ENCODE measurements around the gene ABR. TPM values are rescaled to one million over a fixed set of nuclear protein-coding genes. Genes with fewer than 3 reads are reported as not detected.

The ABR gene
- total and polyA plus RNA-seq, 2 of the 13 experiments (the other 11 are each of a cell fraction or from before 2014, with no cell fraction given) = 12.4 to 40.4 TPM

DNA sequence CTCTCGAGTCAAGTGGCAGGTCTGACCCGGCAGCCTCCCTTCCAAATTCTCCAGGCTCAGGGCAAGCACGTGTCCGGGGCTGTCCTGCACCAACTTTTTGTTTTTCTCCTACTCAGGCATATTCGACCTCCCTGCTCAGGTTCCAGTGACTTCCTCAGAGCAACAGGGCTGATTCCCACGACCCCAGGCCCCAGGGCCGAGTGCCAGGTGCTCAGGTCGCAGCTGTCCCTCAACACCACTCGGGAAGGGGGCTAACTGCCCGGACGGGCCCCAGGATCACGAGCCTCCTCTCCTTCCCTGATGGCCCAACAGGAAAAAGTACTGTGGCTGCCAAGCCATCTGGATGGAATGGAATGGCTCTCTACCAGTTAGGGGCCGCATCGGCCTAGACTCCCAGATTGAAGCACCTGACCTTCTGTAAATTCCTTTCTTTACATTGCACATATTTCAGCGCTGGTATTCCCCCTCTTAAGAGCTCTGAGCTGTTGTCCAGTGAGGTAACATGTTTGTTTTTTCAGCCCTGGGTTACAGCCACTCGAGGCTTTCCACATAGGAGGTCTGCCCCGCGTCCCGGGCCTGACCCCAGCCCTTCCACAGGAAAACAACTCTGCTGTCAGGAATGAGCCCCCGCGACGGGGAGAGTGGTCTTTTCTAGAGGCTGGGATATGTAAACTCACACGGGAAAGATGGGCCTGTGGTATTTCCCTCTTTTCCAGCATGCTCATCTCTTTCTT, 225.2 kb downstream of the ABR start (continued):
- TF ChIP-seq, protein P1, sequence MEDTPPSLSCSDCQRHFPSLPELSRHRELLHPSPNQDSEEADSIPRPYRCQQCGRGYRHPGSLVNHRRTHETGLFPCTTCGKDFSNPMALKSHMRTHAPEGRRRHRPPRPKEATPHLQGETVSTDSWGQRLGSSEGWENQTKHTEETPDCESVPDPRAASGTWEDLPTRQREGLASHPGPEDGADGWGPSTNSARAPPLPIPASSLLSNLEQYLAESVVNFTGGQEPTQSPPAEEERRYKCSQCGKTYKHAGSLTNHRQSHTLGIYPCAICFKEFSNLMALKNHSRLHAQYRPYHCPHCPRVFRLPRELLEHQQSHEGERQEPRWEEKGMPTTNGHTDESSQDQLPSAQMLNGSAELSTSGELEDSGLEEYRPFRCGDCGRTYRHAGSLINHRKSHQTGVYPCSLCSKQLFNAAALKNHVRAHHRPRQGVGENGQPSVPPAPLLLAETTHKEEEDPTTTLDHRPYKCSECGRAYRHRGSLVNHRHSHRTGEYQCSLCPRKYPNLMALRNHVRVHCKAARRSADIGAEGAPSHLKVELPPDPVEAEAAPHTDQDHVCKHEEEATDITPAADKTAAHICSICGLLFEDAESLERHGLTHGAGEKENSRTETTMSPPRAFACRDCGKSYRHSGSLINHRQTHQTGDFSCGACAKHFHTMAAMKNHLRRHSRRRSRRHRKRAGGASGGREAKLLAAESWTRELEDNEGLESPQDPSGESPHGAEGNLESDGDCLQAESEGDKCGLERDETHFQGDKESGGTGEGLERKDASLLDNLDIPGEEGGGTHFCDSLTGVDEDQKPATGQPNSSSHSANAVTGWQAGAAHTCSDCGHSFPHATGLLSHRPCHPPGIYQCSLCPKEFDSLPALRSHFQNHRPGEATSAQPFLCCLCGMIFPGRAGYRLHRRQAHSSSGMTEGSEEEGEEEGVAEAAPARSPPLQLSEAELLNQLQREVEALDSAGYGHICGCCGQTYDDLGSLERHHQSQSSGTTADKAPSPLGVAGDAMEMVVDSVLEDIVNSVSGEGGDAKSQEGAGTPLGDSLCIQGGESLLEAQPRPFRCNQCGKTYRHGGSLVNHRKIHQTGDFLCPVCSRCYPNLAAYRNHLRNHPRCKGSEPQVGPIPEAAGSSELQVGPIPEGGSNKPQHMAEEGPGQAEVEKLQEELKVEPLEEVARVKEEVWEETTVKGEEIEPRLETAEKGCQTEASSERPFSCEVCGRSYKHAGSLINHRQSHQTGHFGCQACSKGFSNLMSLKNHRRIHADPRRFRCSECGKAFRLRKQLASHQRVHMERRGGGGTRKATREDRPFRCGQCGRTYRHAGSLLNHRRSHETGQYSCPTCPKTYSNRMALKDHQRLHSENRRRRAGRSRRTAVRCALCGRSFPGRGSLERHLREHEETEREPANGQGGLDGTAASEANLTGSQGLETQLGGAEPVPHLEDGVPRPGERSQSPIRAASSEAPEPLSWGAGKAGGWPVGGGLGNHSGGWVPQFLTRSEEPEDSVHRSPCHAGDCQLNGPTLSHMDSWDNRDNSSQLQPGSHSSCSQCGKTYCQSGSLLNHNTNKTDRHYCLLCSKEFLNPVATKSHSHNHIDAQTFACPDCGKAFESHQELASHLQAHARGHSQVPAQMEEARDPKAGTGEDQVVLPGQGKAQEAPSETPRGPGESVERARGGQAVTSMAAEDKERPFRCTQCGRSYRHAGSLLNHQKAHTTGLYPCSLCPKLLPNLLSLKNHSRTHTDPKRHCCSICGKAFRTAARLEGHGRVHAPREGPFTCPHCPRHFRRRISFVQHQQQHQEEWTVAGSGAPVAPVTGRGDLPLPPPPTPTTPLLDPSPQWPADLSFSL (CRISPR knock-in tag; IDR thresholded peaks at IDR 0.05) = no peak
- TF ChIP-seq KLF16 (CRISPR knock-in tag; IDR thresholded peaks at IDR 0.05) = 0 out of 4 replicates have a peak, but pooled peaks of 1 of the 2 experiments have one; percentile 54
- TF ChIP-seq, protein P2, sequence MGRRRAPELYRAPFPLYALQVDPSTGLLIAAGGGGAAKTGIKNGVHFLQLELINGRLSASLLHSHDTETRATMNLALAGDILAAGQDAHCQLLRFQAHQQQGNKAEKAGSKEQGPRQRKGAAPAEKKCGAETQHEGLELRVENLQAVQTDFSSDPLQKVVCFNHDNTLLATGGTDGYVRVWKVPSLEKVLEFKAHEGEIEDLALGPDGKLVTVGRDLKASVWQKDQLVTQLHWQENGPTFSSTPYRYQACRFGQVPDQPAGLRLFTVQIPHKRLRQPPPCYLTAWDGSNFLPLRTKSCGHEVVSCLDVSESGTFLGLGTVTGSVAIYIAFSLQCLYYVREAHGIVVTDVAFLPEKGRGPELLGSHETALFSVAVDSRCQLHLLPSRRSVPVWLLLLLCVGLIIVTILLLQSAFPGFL (CRISPR knock-in tag; IDR thresholded peaks at IDR 0.05) = no peak
- no peak for TF ChIP-seq ZNF891 (CRISPR knock-in tag; IDR thresholded peaks at IDR 0.05)
- no peak for TF ChIP-seq SPEN (CRISPR knock-in tag; IDR thresholded peaks at IDR 0.05; ENCODE audit: low read depth)
- 0 out of 2 replicates have a peak, but pooled peaks have one; percentile 6 for TF ChIP-seq HNF4A (CRISPR knock-in tag; IDR thresholded peaks at IDR 0.05)
- TF ChIP-seq PHF8 (CRISPR knock-in tag; IDR thresholded peaks at IDR 0.05) = no peak
- TF ChIP-seq ZFP36L2 (CRISPR knock-in tag; IDR thresholded peaks at IDR 0.05) = no peak
- peak; percentile 54 for TF ChIP-seq SKI (IDR thresholded peaks at IDR 0.05; ENCODE audit: partially characterized antibody)
- TF ChIP-seq NFYC (CRISPR knock-in tag; IDR thresholded peaks at IDR 0.05) = no peak
- no peak for TF ChIP-seq KLF11 (CRISPR knock-in tag; IDR thresholded peaks at IDR 0.05)
- TF ChIP-seq, protein P3, sequence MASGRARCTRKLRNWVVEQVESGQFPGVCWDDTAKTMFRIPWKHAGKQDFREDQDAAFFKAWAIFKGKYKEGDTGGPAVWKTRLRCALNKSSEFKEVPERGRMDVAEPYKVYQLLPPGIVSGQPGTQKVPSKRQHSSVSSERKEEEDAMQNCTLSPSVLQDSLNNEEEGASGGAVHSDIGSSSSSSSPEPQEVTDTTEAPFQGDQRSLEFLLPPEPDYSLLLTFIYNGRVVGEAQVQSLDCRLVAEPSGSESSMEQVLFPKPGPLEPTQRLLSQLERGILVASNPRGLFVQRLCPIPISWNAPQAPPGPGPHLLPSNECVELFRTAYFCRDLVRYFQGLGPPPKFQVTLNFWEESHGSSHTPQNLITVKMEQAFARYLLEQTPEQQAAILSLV (CRISPR knock-in tag; IDR thresholded peaks at IDR 0.05; ENCODE audit: borderline replicate concordance) = no peak
- no peak for TF ChIP-seq TBX2 (CRISPR knock-in tag; IDR thresholded peaks at IDR 0.05; ENCODE audit: borderline replicate concordance)
- 0 out of 2 replicates have a peak, but pooled peaks have one; percentile 30 for TF ChIP-seq ZNF614 (CRISPR knock-in tag; IDR thresholded peaks at IDR 0.05; ENCODE audit: borderline replicate concordance)
- TF ChIP-seq ZNF616 (CRISPR knock-in tag; IDR thresholded peaks at IDR 0.05; ENCODE audit: low read depth) = no peak
- no peak for TF ChIP-seq ZNF329 (CRISPR knock-in tag; IDR thresholded peaks at IDR 0.05; ENCODE audit: low read depth)
- peak; percentile 60 for TF ChIP-seq ELF3 (CRISPR knock-in tag; IDR thresholded peaks at IDR 0.05)
- peak; percentile 72; the same call in 1 of the 2 replicates for TF ChIP-seq FOXK1 (CRISPR knock-in tag; IDR thresholded peaks at IDR 0.05; ENCODE audit: borderline replicate concordance, low read depth)
- TF ChIP-seq, protein P4, sequence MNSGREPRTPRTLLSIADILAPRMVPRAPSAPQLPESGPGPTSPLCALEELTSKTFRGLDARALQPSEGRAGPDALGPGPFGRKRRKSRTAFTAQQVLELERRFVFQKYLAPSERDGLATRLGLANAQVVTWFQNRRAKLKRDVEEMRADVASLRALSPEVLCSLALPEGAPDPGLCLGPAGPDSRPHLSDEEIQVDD (CRISPR knock-in tag; IDR thresholded peaks at IDR 0.05; ENCODE audit: borderline replicate concordance) = no peak
- TF ChIP-seq ZNF20 (CRISPR knock-in tag; IDR thresholded peaks at IDR 0.05) = no peak
- peak; percentile 49 for TF ChIP-seq CEBPB (IDR thresholded peaks at IDR 0.05; ENCODE audit: borderline replicate concordance, low read depth, low read length)
- no peak for TF ChIP-seq ZNF251 (CRISPR knock-in tag; IDR thresholded peaks at IDR 0.05)
